GM06990 (cell line): Measurements from ENCODE around the gene ZDHHC7.

Source experiments
- DNase-seq: peaks from one replicate; pipeline ENCODE4 v3.0.0-alpha.2; 2011; ENCODE audit not compliant: insufficient read length; ENCODE audit errors: extremely low read depth
- H3K27me3 ChIP-seq: replicated peaks from 2 replicates; pipeline ENCODE4 v1.6.0; 2011; ENCODE audit warnings: low read length; ENCODE audit not compliant: control insufficient read depth, insufficient read depth
- H3K36me3 ChIP-seq: 2 replicates; pipeline ENCODE4 v1.5.1; 2011; ENCODE audit warnings: low read length; ENCODE audit not compliant: control insufficient read depth, insufficient read depth
- H3K4me3 ChIP-seq: replicated peaks from 2 replicates; pipeline ENCODE4 v1.5.1; 2011; ENCODE audit warnings: low read depth, mild to moderate bottlenecking, control low read depth, low read length
- TF ChIP-seq, protein P1 (sequence below): IDR thresholded peaks from 2 replicates; pipeline ENCODE4 v1.5.1; 2011; ENCODE audit warnings: low read length, control low read depth, mild to moderate bottlenecking, inconsistent platforms; ENCODE audit not compliant: insufficient read depth, poor library complexity, severe bottlenecking

The ZDHHC7 gene

GRCh38 chr16:85010446-85010930 is 847 bp downstream of the ZDHHC7 start:
- Histone ChIP-seq H3K27me3 (no peaks in the 10 kb centered on the region), H3K36me3 (no peaks in the 10 kb centered on the region), H3K4me3 (peak overlapping the region; percentile 77)
- TF ChIP-seq, protein P1, sequence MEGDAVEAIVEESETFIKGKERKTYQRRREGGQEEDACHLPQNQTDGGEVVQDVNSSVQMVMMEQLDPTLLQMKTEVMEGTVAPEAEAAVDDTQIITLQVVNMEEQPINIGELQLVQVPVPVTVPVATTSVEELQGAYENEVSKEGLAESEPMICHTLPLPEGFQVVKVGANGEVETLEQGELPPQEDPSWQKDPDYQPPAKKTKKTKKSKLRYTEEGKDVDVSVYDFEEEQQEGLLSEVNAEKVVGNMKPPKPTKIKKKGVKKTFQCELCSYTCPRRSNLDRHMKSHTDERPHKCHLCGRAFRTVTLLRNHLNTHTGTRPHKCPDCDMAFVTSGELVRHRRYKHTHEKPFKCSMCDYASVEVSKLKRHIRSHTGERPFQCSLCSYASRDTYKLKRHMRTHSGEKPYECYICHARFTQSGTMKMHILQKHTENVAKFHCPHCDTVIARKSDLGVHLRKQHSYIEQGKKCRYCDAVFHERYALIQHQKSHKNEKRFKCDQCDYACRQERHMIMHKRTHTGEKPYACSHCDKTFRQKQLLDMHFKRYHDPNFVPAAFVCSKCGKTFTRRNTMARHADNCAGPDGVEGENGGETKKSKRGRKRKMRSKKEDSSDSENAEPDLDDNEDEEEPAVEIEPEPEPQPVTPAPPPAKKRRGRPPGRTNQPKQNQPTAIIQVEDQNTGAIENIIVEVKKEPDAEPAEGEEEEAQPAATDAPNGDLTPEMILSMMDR: no peak
- DNase-seq: no peak

DNA sequence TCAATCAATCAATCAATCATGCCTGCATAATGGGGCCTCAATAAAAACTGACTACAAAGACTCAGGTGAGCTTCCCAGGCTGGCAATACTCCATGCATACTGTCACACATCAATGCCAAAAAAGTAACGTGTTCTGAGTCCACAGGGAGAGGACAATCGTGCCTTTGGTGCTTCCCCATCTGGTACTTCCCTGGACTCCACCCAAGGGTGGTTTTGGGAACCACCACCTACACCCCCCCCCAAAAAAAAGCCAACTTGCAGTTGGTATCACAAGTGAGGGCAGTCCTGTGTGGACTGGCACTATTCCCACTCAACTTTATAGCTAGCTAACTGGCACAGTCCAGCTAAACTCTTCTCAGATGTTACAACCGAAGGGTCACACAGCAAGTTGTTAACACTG is 3.1 kb downstream of the ZDHHC7 start:
- H3K36me3 ChIP-seq: no peaks in the 10 kb centered on the region
- no peaks in the 10 kb centered on the region for H3K27me3 ChIP-seq
- DNase-seq: no peak
- TF ChIP-seq, protein P1: no peak
- no peak overlapping the region for H3K4me3 ChIP-seq

- Histone ChIP-seq H3K4me3 (no peak overlapping the region), H3K27me3 (no peaks in the 10 kb centered on the region), H3K36me3 (no peaks in the 10 kb centered on the region)
- no peak for DNase-seq
- TF ChIP-seq, protein P1: no peak
Measured at GRCh38 chr16:85007496-85008214, 3.7 kb downstream of the ZDHHC7 start.

DNA sequence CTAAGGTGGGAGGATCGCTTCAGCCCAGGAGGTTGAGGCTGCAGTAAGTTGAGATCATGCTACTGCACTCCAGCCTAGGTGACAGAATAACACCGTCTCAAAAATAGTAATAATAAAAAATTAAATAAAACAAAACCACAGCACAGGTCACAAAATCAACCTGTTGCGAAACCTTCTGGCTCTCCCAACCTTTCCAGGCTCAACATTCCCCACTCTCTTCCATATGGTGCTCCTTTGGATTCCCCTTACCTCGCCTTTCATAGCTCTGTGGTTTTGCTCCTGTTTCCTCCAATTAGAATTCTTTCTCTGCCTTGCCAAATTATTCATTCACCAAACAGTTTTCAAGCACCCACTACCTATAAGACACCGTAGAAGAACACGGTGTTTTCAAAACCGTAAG is 4.7 kb downstream of the ZDHHC7 start:
- DNase-seq: no peak
- Histone ChIP-seq H3K27me3 (no peaks in the 10 kb centered on the region), H3K36me3 (no peaks in the 10 kb centered on the region), H3K4me3 (no peak overlapping the region)
- TF ChIP-seq, protein P1: no peak

- no peaks in the 10 kb centered on the region for H3K36me3 ChIP-seq
- no peak for DNase-seq
- no peaks in the 10 kb centered on the region for H3K27me3 ChIP-seq
- no peak overlapping the region for H3K4me3 ChIP-seq
- TF ChIP-seq, protein P1: no peak
Measured at GRCh38 chr16:85005285-85006069, 5.9 kb downstream of the ZDHHC7 start.
